GM23248 (cell line): Measurements from ENCODE around the gene MLC1.

ENCODE experiments used
- EZH2 ChIP-seq: fragments of 200-600 bp; sonication (generic); IDR thresholded peaks from 2 replicates; pipeline ENCODE4 v1.6.1; 2018; ENCODE audit warnings: antibody characterized with exemption, mild to moderate bottlenecking; ENCODE audit not compliant: insufficient read depth, poor library complexity, severe bottlenecking
- EZH2phosphoT487 ChIP-seq: fragments of 200-600 bp; sonication (generic); IDR thresholded peaks from 2 replicates; pipeline ENCODE4 v1.6.1; 2018; ENCODE audit warnings: antibody characterized with exemption, moderate library complexity, mild to moderate bottlenecking, low read depth; ENCODE audit not compliant: insufficient read depth

GRCh38 chr22:50063589-50064393, 21.4 kb downstream of the MLC1 start:
- no peak for TF ChIP-seq EZH2phosphoT487
- TF ChIP-seq EZH2: no peak
